Cardiac fibroblast (primary cell): ENCODE results near the gene VAC14.
"Not testable (repeated sequence)": the region's sequence is repeated elsewhere in the genome, so short reads cannot be mapped to it uniquely, and the experiment has no call there.

Experiments used
- DNase-seq, 2 donors: peaks; one replicate each; pipeline versions ENCODE4 v3.0.0 to v3.0.0-alpha.2; 2010; ENCODE audit warnings: low read depth in 2 of 2
- H3K4me3 ChIP-seq, 2 donors: replicated peaks in 1 of 2; 1 replicate in 1 of 2; 2 replicates in 1 of 2; pipeline ENCODE4 v1.5.1; 2011; ENCODE audit warnings: low read depth in 2 of 2, low read length in 2 of 2, mild to moderate bottlenecking in 2 of 2, moderate library complexity in 1 of 2
- CTCF ChIP-seq: IDR thresholded peaks from one replicate; pipeline ENCODE4 v1.5.1; 2011; ENCODE audit warnings: low read depth, mild to moderate bottlenecking, low read length, inconsistent platforms

The VAC14 gene

GRCh38 chr16:70800781-70801480, at the start of gene VAC14:
TSS of gene VAC14 (minus strand) at chr16:70801158. CDS start at chr16:70800900, 258 bp downstream.
- no peak for TF ChIP-seq CTCF
- peak within 1 kb of the TSS; percentile 83 to 100 for H3K4me3 ChIP-seq
- DNase-seq, result peak; percentile 82 to 85

GRCh38 chr16:70823498-70824118, 22.6 kb upstream of the VAC14 start:
- peak in 1 of 2 donors; percentile 45 for DNase-seq

GRCh38 chr16:70822734-70823133, 21.8 kb upstream of the VAC14 start:
- DNase-seq, H3K4me3 ChIP-seq: not testable (repeated sequence)

More at GRCh38 chr16:70823498-70824118, 22.6 kb upstream of the VAC14 start:
- H3K4me3 ChIP-seq, result not testable (repeated sequence)

GRCh38 chr16:70818088-70818487, 17.1 kb upstream of the VAC14 start:
- DNase-seq, H3K4me3 ChIP-seq: not testable (repeated sequence)

GRCh38 chr16:70809392-70810060, 8.6 kb upstream of the VAC14 start:
- no peak for DNase-seq
- no peak overlapping the region for H3K4me3 ChIP-seq
- TF ChIP-seq CTCF, result no peak

- TF ChIP-seq CTCF, result peak; percentile 3
- DNase-seq, result no peak
- no peak overlapping the region for H3K4me3 ChIP-seq
Observed at GRCh38 chr16:70808371-70808770, 7.4 kb upstream of the VAC14 start.

GRCh38 chr16:70805787-70806186, 4.8 kb upstream of the VAC14 start:
- TF ChIP-seq CTCF, result no peak
- H3K4me3 ChIP-seq, result no peak overlapping the region
- peak; percentile 40 to 93 for DNase-seq

- peak in 1 of 2 donors; percentile 61 for DNase-seq
- no peak overlapping the region for H3K4me3 ChIP-seq
- TF ChIP-seq CTCF, result no peak
Observed at GRCh38 chr16:70805380-70805779, 4.4 kb upstream of the VAC14 start.
